Measurements from ENCODE around the gene CUEDC1. TPM values are rescaled to one million over a fixed set of nuclear protein-coding genes. Genes with fewer than 3 reads are reported as not detected.

The CUEDC1 gene
- total RNA-seq, 1 donor from 2014 or later = 24.6 TPM

- TF ChIP-seq CTCF (IDR thresholded peaks at IDR 0.05; ENCODE audit: insufficient read depth, low read length, poor library complexity, severe bottlenecking) = no peak
- no peak for DNase-seq (ENCODE audit: low read depth)
- no peak overlapping the region for H3K4me3 ChIP-seq (ENCODE audit: low read depth, low read length)
- H3K27me3 ChIP-seq (ENCODE audit: control insufficient read depth, insufficient read depth, low read length) = no peaks in the 10 kb centered on the region
- H3K36me3 ChIP-seq (ENCODE audit: control insufficient read depth, insufficient read depth, low read length) = peaks cover 1% of the 10 kb centered on the region
Measured at GRCh38 chr17:57940653-57941329, 14.4 kb downstream of the CUEDC1 start.

- Histone ChIP-seq H3K27me3 (ENCODE audit: control insufficient read depth, insufficient read depth, low read length) (no peaks in the 10 kb centered on the region), H3K4me3 (ENCODE audit: low read depth, low read length) (no peak overlapping the region), H3K36me3 (ENCODE audit: control insufficient read depth, insufficient read depth, low read length) (peaks cover 1% of the 10 kb centered on the region)
- no peak for TF ChIP-seq CTCF (IDR thresholded peaks at IDR 0.05; ENCODE audit: insufficient read depth, low read length, poor library complexity, severe bottlenecking)
- DNase-seq (ENCODE audit: low read depth) = no peak
Measured at GRCh38 chr17:57940231-57940630, 15.0 kb downstream of the CUEDC1 start.

- no peak for TF ChIP-seq CTCF (IDR thresholded peaks at IDR 0.05; ENCODE audit: insufficient read depth, low read length, poor library complexity, severe bottlenecking)
- Histone ChIP-seq H3K4me3 (ENCODE audit: low read depth, low read length) (no peak overlapping the region), H3K27me3 (ENCODE audit: control insufficient read depth, insufficient read depth, low read length) (no peaks in the 10 kb centered on the region), H3K36me3 (ENCODE audit: control insufficient read depth, insufficient read depth, low read length) (peaks cover 1% of the 10 kb centered on the region)
- DNase-seq (ENCODE audit: low read depth) = no peak
Measured at GRCh38 chr17:57939797-57940196, 15.4 kb downstream of the CUEDC1 start.

GRCh38 chr17:57938061-57938502 is 17.1 kb downstream of the CUEDC1 start:
- DNase-seq (ENCODE audit: low read depth) = no peak
- no peaks in the 10 kb centered on the region for H3K27me3 ChIP-seq (ENCODE audit: control insufficient read depth, insufficient read depth, low read length)
- TF ChIP-seq CTCF (IDR thresholded peaks at IDR 0.05; ENCODE audit: insufficient read depth, low read length, poor library complexity, severe bottlenecking) = no peak

GRCh38 chr17:57937492-57937891 is 17.7 kb downstream of the CUEDC1 start:
- Histone ChIP-seq H3K4me3 (ENCODE audit: low read depth, low read length) (no peak overlapping the region), H3K27me3 (ENCODE audit: control insufficient read depth, insufficient read depth, low read length) (no peaks in the 10 kb centered on the region), H3K36me3 (ENCODE audit: control insufficient read depth, insufficient read depth, low read length) (peaks cover 1% of the 10 kb centered on the region)
- TF ChIP-seq CTCF (IDR thresholded peaks at IDR 0.05; ENCODE audit: insufficient read depth, low read length, poor library complexity, severe bottlenecking) = no peak
- no peak for DNase-seq (ENCODE audit: low read depth)

More at GRCh38 chr17:57938061-57938502, 17.1 kb downstream of the CUEDC1 start:
- Histone ChIP-seq H3K4me3 (ENCODE audit: low read depth, low read length) (no peak overlapping the region), H3K36me3 (ENCODE audit: control insufficient read depth, insufficient read depth, low read length) (peaks cover 1% of the 10 kb centered on the region)

All from kidney epithelial cell (primary cell).